Activated CD4-positive, CD25-positive, alpha-beta regulatory T cell treated with anti-CD3 and anti-CD28 coated beads, Interleukin-2, amount 50 U/mL, for 72 hours (primary cell): ENCODE results near the gene DBNDD2.

Experiments
- DNase-seq: peaks from one replicate; pipeline ENCODE4 v3.0.0; 2021

DBNDD2 gene

GRCh38 chr20:45452772-45453691 lies 44.9 kb downstream of the DBNDD2 start:
- no peak for DNase-seq

GRCh38 chr20:45456632-45457031 lies 48.5 kb downstream of the DBNDD2 start:
- no peak for DNase-seq

DNA sequence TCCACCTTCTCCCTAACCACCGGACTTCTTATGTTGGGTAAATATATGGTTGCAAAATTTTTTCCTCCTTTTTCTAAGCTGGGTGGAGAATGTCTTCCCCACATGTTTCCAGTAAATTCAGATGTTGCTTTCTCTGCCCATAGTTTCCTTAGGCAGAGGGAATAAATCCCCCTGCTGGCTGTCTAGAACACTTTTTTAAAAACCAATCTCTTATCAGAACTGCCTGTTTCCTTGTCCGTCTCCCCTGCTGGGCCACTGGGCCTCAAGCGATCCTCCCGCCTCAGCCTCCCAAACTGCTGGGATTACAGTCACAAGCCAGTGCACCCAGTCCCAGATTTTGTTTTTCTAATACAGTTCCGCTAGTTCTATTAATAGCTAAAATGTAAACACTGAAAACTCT lies 51.5 kb downstream of the DBNDD2 start:
- DNase-seq, result no peak
